Fibroblast of villous mesenchyme (primary cell): ENCODE results near the gene NCAN. TPM values are rescaled to one million over a fixed set of nuclear protein-coding genes. Genes with fewer than 3 reads are reported as not detected.

Experiments used
- DNase-seq: peaks from one replicate; pipeline ENCODE4 v3.0.0-alpha.2; 2010; ENCODE audit warnings: low read depth
- H3K4me3 ChIP-seq: 2 replicates; pipeline ENCODE4 v1.5.1; 2011; ENCODE audit warnings: low read depth, mild to moderate bottlenecking, low read length
- CTCF ChIP-seq: IDR thresholded peaks from 2 replicates; pipeline ENCODE4 v1.5.1; 2012; ENCODE audit warnings: low read depth, mild to moderate bottlenecking, low read length; ENCODE audit not compliant: insufficient read depth
- total RNA-seq: library from RNA; depleted of rRNA; stranded (reverse); fragments of >200 nt; gene quantifications from 2 replicates; pipeline ENCODE4 v1.2.3, GENCODE V29; 2012

NCAN gene
- total RNA-seq, 1 donor = not detected

- no peak for TF ChIP-seq CTCF
- no peak for DNase-seq
- no peak overlapping the region for H3K4me3 ChIP-seq
These were observed 63.2 kb downstream of the NCAN start for GRCh38 chr19:19274716-19275565.

GRCh38 chr19:19276386-19276785 lies 64.6 kb downstream of the NCAN start:
- DNase-seq = peak; percentile 89
- TF ChIP-seq CTCF = no peak
- no peak overlapping the region for H3K4me3 ChIP-seq

- H3K4me3 ChIP-seq = no peak overlapping the region
- no peak for DNase-seq
- no peak for TF ChIP-seq CTCF
These were observed 65.1 kb downstream of the NCAN start for GRCh38 chr19:19276851-19277250.

- no peak for TF ChIP-seq CTCF
- DNase-seq = no peak
- no peak overlapping the region for H3K4me3 ChIP-seq
These were observed 66.6 kb downstream of the NCAN start for GRCh38 chr19:19278315-19278714.

- TF ChIP-seq CTCF = no peak
- DNase-seq = no peak
These were observed 67.4 kb downstream of the NCAN start for GRCh38 chr19:19279062-19279612.

GRCh38 chr19:19279853-19280252 lies 68.1 kb downstream of the NCAN start:
- no peak overlapping the region for H3K4me3 ChIP-seq
- TF ChIP-seq CTCF = no peak
- DNase-seq = no peak

More at GRCh38 chr19:19279062-19279612, 67.4 kb downstream of the NCAN start:
- H3K4me3 ChIP-seq = no peak overlapping the region
